Loucy (cell line): ENCODE data around the gene KIF21A.

Source experiments
- CTCF ChIP-seq: fragments of 200-600 bp; sonication (generic); conservative IDR thresholded peaks from 2 replicates; pipeline ENCODE4 v1.5.1; 2014; ENCODE audit warnings: mild to moderate bottlenecking, antibody characterized with exemption, low read length
- EZH2phosphoT487 ChIP-seq: fragments of 200-600 bp; IDR thresholded peaks from 2 replicates; pipeline ENCODE4 v1.6.1; 2018; ENCODE audit warnings: antibody characterized with exemption, mild to moderate bottlenecking, moderate library complexity, borderline replicate concordance

GRCh38 chr12:39390752-39391151 is 52.2 kb downstream of the KIF21A start:
- no peak for TF ChIP-seq CTCF
- TF ChIP-seq EZH2phosphoT487 = no peak
